Transverse colon (tissue), 4 donors: Measurements from ENCODE around the gene OTOR. TPM values are rescaled to one million over a fixed set of nuclear protein-coding genes. Genes with fewer than 3 reads are reported as not detected.
A peak's percentile ranks its signal among the peaks of the same experiment; 100 is the strongest.

ENCODE experiments used
- DNase-seq: peaks from one replicate; pipeline ENCODE4 v3.0.0-alpha.2; 2019
- H3K27ac ChIP-seq, 4 donors: fragments of 200-600 bp; sonication (generic); 2 replicates each; pipeline ENCODE4 v1.5.1; 2016 to 2018; ENCODE audit warnings: inconsistent platforms in 4 of 4
- H3K27me3 ChIP-seq: fragments of 200-600 bp; sonication (generic); 2 replicates; pipeline ENCODE4 v1.5.1; 2017; ENCODE audit warnings: inconsistent platforms
- H3K36me3 ChIP-seq, 4 donors: fragments of 200-600 bp; sonication (generic); 2 replicates each; pipeline ENCODE4 v1.5.1; 2017 to 2019; ENCODE audit warnings: inconsistent platforms in 4 of 4
- H3K4me1 ChIP-seq, 4 donors: fragments of 200-600 bp; sonication (generic); 2 replicates each; pipeline ENCODE4 v1.5.1; 2017 to 2020; ENCODE audit warnings: inconsistent platforms in 4 of 4
- H3K4me3 ChIP-seq, 4 donors: fragments of 200-600 bp; sonication (generic); 1 replicate in 1 of 4; 2 replicates in 3 of 4; pipeline versions ENCODE4 v1.5.1 to v1.6.1; 2017 to 2019; ENCODE audit warnings: inconsistent platforms in 4 of 4
- H3K9me3 ChIP-seq, 2 donors: fragments of 200-600 bp; sonication (generic); 2 replicates each; pipeline ENCODE4 v1.5.1; 2017 to 2019; ENCODE audit warnings: inconsistent platforms in 2 of 2
- EP300 ChIP-seq: sonication (generic); formaldehyde crosslinking; IDR thresholded peaks from one replicate; pipeline ENCODE4 v1.6.1; 2017; ENCODE audit warnings: antibody characterized with exemption, low read depth
- POLR2A ChIP-seq: fragments of 450-650 bp; IDR thresholded peaks from one replicate; pipeline ENCODE4 v1.6.1; 2016; ENCODE audit warnings: antibody characterized with exemption, mild to moderate bottlenecking, moderate library complexity
- POLR2AphosphoS5 ChIP-seq, 3 donors: sonication (generic); formaldehyde crosslinking; IDR thresholded peaks; one replicate each; pipeline ENCODE4 v1.6.1; 2016; ENCODE audit warnings: antibody characterized with exemption in 3 of 3
- WGBS, 2 donors: methylation state at CpG; one replicate each; pipeline ENCODE4 v1.1.5; 2018; ENCODE audit warnings: low coverage in 1 of 2; 5-methylcytosine and 5-hydroxymethylcytosine counted together
- in situ Hi-C, 4 donors: fragments of 200-750 bp; cut with MboI; loops; one replicate each; pipeline versions ENCODE4 v1.15.0 to v1.15.1; 2017; ENCODE audit warnings: low sequenced_read_pairs in 3 of 4, low pct_ligation_motif_present in 1 of 4, low pct_unique_long_range_greater_than_20kb in 1 of 4
- intact Hi-C: fragments of 100-400 bp; cut with DNase I; formaldehyde crosslinking; loops from one replicate; pipeline ENCODE4 v1.15.1; 2023; ENCODE audit warnings: low total_unique reads
- total RNA-seq, 4 donors: library from RNA; depleted of rRNA; stranded (reverse); fragments of >200 nt; gene quantifications; one replicate each; pipeline ENCODE4 v1.1.0, GENCODE V29; 2016
- TF ChIP-seq, protein P1 (sequence below), 5 experiments: fragments of 200-600 bp in 3 of 5; fragments of 450-650 bp in 2 of 5; sonication (generic) in 3 of 5; IDR thresholded peaks; 1 replicate in 2 of 5; 2 replicates in 3 of 5; pipeline ENCODE4 v1.5.1; 2016 to 2017; ENCODE audit warnings: antibody characterized with exemption in 5 of 5, inconsistent platforms in 3 of 5, mild to moderate bottlenecking in 2 of 5, moderate library complexity in 1 of 5

OTOR gene
- total RNA-seq, 4 donors from 2014 or later: not detected

DNA sequence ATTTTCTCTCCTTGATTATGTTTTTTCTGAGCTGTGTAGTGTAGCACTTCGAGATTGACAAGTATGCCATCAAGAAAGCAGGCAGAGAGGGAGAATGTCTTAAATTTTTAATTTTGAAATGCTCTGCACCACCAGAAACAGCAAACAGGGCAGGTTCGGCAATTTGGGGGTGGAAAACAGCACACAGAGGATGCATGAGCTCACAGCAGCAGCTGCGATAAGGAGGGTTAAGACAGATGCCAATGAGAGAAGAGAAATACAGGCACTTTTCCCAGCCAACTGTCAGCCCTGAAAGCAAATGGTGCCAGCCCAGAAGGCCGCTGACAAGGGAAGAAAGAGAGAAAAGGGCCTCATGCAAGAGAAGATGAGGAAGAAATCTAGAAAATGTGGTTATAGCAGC lies 33.4 kb upstream of the OTOR start:
- no peak for TF ChIP-seq POLR2AphosphoS5 (IDR thresholded peaks at IDR 0.05)
- TF ChIP-seq, protein P1, sequence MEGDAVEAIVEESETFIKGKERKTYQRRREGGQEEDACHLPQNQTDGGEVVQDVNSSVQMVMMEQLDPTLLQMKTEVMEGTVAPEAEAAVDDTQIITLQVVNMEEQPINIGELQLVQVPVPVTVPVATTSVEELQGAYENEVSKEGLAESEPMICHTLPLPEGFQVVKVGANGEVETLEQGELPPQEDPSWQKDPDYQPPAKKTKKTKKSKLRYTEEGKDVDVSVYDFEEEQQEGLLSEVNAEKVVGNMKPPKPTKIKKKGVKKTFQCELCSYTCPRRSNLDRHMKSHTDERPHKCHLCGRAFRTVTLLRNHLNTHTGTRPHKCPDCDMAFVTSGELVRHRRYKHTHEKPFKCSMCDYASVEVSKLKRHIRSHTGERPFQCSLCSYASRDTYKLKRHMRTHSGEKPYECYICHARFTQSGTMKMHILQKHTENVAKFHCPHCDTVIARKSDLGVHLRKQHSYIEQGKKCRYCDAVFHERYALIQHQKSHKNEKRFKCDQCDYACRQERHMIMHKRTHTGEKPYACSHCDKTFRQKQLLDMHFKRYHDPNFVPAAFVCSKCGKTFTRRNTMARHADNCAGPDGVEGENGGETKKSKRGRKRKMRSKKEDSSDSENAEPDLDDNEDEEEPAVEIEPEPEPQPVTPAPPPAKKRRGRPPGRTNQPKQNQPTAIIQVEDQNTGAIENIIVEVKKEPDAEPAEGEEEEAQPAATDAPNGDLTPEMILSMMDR (IDR thresholded peaks at IDR 0.05): no peak
- no peak for TF ChIP-seq EP300
- TF ChIP-seq POLR2A: no peak
- WGBS, 2 donors: 69 to 71% methylated on average over 3 to 4 of the region's 4 CpGs
- H3K4me3 ChIP-seq: no peak overlapping the region
- in situ Hi-C loops: loop anchor here in 1 of 4 donors (25.0 kb wide), 1 partner anchor 177 kb away; no protein-coding TSS in a partner anchor
- no peaks in the 10 kb centered on the region for H3K36me3 ChIP-seq
- H3K27me3 ChIP-seq: peaks cover 37% of the 10 kb centered on the region
- DNase-seq: no peak
- no peak overlapping the region for H3K27ac ChIP-seq
- no peaks in the 10 kb centered on the region for H3K9me3 ChIP-seq
- H3K4me1 ChIP-seq: no peaks in the 10 kb centered on the region
- intact Hi-C loops: no loop called here

DNA sequence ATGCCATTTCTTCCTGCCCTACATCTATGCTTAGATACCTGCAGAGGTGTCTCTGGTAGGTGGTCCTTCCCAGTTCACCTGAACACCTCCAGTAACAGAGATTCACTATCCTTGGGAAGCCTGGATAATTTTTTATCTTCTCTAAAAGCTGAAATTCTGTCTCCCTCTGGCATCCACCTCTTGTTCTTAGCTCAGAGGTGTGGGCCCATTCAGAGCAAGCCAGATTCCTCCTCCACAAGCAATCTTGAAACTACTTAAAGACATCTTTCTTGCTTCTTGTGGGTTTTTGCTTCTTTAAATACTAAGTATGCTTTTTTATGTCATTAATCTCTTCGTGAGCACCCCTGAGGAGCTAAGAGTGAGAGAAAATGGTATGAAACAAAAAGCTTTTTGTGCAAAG lies 28.7 kb upstream of the OTOR start:
- H3K27ac ChIP-seq: no peak overlapping the region
- WGBS, 2 donors: 59 to 90% methylated on average over 1 of the region's 1 CpG
- peaks cover 48% of the 10 kb centered on the region for H3K27me3 ChIP-seq
- in situ Hi-C loops: loop anchor here in 1 of 4 donors (25.0 kb wide), 1 partner anchor 182 kb away; no protein-coding TSS in a partner anchor
- H3K4me1 ChIP-seq: no peaks in the 10 kb centered on the region
- H3K4me3 ChIP-seq: no peak overlapping the region
- intact Hi-C loops: no loop called here
- TF ChIP-seq EP300: no peak
- H3K36me3 ChIP-seq: no peaks in the 10 kb centered on the region
- no peak for DNase-seq
- no peaks in the 10 kb centered on the region for H3K9me3 ChIP-seq

DNA sequence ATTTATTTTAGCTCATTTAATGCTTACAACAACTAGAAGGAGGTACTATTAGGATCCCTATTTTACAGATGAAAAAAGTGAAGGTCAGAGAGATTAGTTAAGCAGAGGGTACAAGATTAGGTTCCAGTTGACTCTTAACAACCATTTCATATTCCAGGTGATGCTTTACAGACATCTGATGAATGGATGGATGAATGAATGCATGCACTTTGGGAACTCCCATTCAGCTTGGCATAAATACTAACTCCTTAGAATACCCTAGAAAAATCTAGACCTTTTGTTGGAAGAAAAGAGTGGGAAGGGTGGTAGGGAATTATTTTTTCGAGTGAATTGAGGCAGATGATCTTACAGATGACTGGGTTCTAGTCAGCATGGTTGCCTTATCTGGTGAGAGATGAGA lies 19.1 kb upstream of the OTOR start:
- Histone ChIP-seq H3K9me3 (no peaks in the 10 kb centered on the region), H3K4me1 (peaks cover 0 to 19% (median 12%) of the 10 kb centered on the region in 4 donors), H3K4me3 (peak overlapping the region in 1 of 4 donors; percentile 94), H3K27ac (peak overlapping the region in 3 of 4 donors; percentile 75 to 92 (median 89)), H3K27me3 (peaks cover 37% of the 10 kb centered on the region), H3K36me3 (peaks cover 0 to 14% (median 8%) of the 10 kb centered on the region in 4 donors)
- TF ChIP-seq EP300 (no peak), POLR2A (no peak), POLR2AphosphoS5 (IDR thresholded peaks at IDR 0.05) (no peak)
- TF ChIP-seq, protein P1 (IDR thresholded peaks at IDR 0.05): no peak
- intact Hi-C loops (no loop called here), in situ Hi-C loops (loop anchor here in 1 of 4 donors (25.0 kb wide), 1 partner anchor 217 kb away; no protein-coding TSS in a partner anchor)
- 80 to 100% methylated on average over 1 of the region's 1 CpG for WGBS, 2 donors
- no peak for DNase-seq

DNA sequence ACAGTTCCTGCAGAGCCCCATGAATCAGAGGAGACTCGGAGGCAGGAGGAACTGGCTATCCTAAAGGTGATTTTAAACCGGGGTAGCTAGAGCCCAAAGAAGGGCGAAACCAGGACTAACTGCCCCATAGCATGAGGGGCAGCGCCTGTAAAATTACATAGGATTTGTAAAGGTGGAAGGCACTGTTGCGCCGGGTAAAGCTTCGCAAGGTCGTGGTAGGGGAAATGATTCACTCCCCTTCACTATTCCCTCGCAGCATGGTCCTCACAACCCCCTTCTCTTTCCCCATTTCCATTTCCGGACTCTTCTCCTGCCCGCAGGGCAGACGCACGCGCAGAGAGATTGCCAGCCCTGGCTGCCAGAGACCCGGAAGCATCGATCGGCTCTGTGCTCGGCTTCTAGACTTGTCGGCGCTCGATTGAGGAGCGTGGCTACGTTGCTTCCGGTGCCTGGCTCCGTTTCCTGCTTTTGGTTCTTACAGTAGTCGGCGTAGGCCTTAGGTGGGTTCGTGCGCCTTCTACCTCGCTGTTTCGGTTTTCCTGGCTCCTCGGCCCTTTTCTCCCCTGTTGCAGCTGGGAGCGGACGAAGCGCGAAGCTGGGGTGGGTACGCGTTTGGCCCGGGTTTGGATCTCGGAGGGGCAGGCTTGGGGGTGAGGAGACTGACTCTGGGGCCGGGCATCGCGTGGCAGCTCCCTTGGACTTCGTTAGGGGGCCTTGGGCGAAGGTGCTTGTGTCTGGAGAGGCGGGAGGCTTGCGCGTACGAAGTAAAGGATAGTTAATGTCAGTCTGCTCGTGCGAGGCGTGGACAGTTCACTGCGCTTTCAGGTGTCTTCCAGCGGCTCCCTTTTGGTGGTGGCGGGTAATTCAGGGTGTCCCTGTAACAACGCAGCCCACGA lies 18.3 kb upstream of the OTOR start, which contains the start of gene SNRPB2:
Gene SNRPB2 (plus strand): TSS at position 462 of the 896 bp plus-strand sequence. CDS start 1,677 bp downstream, outside the sequence.
- peak; percentile 82 for TF ChIP-seq POLR2A
- TF ChIP-seq EP300: no peak
- TF ChIP-seq, protein P1 (IDR thresholded peaks at IDR 0.05): no peak
- TF ChIP-seq POLR2AphosphoS5 (IDR thresholded peaks at IDR 0.05): peak; percentile 76 to 90 (median 85)
- 9 to 50% methylated on average over 2 to 54 of the region's 57 CpGs for WGBS, 2 donors
- Histone ChIP-seq H3K36me3 (peaks cover 0 to 16% (median 8%) of the 10 kb centered on the region in 4 donors), H3K27me3 (peaks cover 29% of the 10 kb centered on the region), H3K4me3 (peak within 1 kb of the TSS; percentile 78 to 99 (median 96)), H3K9me3 (no peaks in the 10 kb centered on the region), H3K27ac (peak within 1 kb of the TSS; percentile 75 to 92 (median 87)), H3K4me1 (peaks cover 0 to 19% (median 12%) of the 10 kb centered on the region in 4 donors)
- intact Hi-C loops: no loop called here
- in situ Hi-C loops: loop anchor here in 1 of 4 donors (25.0 kb wide), 1 partner anchor 218 kb away; no protein-coding TSS in a partner anchor
- DNase-seq: peak; percentile 93
